Measurements from ENCODE around the gene SDK2.
"Not testable (repeated sequence)": the region's sequence is repeated elsewhere in the genome, so short reads cannot be mapped to it uniquely, and the experiment has no call there.

SDK2 gene

DNA sequence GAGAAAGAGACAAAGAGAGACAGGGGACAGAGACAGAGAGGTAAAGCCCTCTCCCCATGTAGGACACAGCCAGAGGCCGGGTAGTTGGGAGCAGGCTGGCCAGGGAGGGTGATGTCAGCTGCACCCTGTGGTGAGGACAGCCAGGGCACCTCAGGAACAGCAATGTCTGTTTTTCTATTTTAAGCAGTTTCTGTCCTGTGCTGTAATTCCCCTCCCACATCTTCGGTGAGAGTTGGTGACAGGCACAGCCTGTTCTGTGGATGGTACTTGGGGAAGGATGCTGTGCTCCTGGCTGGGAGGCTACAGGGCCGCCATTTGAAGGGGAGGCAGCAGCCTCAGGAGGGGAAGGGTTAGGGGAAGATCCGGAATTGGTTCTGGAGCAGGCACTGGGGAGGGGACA lies 163.5 kb downstream of the SDK2 start:
- DNase-seq (ENCODE audit: low read depth): no peak

DNA sequence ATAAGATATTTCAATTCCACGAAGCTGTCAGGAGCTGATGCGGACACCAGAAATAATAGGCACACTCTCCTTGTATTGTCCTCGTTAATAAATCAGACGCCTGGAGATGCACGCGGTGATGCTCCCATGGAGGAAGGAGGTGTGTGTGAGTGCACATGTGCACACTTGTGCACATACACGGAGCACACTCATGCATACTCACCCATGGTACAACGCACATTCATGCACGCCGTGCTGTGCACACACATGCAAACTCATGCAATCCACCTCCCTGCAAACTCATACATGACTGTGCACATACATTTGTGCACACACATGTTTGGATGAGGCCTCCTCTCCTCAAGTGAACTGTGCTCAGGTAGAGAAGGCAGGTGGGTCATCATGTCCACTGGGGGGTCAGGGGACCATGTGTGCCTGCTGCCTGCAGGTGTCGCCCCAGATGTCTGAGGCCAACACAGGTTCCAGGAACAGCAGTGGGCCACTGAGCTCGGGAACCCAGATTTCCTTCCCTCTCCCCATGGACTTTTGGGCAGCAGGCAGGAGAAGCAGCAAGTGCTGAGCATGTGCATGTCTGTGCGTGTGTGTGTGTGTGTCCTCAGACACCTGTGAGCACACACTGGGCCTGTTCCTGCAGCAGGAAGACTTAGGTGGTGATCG lies 165.3 kb downstream of the SDK2 start:
- DNase-seq (ENCODE audit: low read depth): no peak

DNA sequence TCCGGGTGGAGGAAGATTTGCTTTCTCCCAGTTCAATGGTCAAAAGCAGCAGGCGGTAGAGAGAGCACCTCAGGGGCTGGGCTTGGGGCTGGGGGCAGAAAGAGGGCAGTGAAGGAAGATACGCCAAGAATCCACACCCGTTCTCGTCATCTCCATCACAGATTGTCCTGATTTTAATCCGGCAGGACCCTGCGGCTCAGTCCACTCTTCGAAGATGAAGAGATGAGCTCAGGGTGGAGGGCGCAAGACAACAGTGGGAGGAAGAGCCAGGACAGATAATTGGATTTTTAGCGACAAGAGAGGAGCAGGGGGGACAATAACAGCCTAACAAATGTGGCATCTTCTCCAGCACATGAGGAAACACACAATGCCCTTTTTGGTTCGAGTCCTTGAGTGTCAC lies 165.9 kb downstream of the SDK2 start:
- no peak for DNase-seq (ENCODE audit: low read depth)

DNA sequence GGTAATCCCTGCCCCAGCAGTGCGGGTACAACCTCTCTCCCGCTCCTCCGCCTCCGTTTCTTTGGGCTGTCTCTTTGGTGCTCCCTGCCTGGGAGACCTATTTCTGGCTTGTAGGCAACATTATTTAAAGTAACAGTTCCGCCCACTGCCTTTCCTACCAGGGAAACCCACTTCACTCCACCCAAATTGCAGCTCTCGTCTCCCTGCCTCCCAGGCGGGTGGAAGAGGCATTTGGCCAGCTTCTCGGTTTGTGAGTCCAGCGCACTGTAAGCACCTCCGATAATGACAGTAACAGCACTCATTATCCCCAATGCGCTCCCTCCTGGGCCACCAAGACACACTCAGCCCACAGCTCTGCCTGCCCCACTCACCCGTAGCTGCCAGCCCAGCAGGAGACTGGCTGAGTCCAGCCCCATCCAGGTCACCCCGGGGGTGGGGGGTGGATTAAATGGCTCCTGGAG lies 167.3 kb downstream of the SDK2 start:
- DNase-seq (ENCODE audit: low read depth): no peak

DNA sequence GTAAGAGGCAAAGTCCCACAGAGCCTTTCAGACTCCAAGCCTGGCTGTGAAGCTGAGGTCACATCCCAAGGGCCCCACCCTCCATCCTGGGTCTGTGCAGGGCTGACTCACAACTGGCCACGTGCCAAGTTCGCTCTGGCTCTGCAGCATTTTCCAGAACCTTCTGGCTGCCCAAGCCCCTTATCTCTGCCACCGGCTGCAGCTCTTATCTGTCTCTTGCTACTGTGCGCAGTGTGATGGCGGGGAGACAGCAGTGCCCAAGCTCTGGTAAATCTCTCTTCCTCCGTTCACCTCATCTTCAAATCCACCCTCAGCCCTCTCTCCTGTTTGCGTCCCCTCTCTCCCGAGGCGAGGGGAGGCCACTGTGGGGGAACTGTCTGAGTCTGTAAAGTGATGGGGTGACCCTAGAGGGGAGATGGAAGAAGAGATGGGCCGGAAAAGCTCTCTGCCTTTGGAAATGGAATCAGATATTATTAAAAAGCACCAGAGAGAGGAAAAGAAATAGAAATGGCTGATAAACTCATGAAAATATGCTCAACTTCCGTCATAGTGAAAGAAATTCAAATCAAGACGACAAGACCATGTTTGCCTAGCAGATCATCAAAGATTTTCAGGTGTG lies 169.8 kb downstream of the SDK2 start:
- DNase-seq (ENCODE audit: low read depth): no peak

DNA sequence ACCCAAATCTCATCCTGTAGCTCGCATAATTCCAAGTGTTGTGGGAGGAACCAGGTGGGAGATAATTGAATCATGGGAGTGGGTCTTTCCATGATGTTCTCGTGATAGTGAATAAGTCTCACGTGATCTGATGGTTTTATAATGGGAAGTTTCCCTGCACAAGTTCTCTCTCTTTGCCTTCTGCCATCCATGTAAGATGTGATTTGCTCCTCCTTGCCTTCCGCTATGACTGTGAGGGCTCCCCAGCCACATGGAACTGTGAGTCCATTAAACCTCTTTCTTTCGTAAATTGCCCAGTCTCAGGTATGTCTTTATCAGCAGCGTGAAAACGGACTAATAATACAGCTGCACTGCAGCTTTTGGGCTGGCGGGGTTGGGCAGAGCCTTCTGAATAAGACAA lies 171.5 kb downstream of the SDK2 start:
- not testable (repeated sequence) for DNase-seq (ENCODE audit: low read depth)

DNA sequence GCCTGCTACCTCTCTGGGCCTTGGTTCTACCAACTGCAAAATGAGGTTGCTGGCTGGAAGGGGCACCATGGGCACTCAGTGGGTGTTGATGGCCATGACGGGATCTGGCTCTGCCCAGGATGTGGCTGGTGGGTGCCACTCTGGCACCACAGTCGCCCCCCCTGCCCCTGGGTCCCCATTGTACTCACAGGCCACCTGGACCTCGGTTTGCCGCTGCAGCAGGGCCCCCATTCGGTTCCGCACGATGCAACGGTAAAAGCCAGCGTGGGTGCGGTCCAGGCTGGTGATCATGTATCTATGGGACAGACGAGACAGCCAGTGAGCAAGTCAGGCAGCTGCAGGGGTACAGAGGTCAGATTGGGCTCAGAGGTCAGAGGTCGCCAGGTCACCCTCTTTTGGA lies 172.3 kb downstream of the SDK2 start:
- DNase-seq (ENCODE audit: low read depth): no peak

DNA sequence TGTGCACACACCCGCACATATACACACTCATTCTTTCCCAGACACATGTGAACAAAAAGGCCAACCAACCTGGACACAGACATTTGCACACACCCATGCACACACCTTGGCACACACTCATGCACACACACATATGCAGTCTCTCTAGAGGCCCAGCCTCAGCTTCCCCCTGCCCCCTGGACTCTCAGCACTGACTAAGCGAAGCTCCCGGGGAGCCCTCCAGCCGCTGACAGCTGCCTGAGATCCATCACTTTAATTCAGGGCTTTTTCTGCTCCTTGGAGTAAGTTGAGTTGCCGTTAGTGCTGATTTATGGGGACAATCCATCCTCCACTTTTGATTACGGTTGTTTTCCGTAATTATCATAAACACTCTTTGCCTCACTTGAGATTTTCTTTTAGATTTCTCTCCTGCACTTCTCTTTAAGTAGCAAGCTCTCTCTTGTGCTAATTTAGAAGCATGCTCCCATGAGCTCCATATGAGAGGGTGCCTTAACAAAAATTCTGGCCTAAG lies 173.9 kb downstream of the SDK2 start:
- no peak for DNase-seq (ENCODE audit: low read depth)

DNA sequence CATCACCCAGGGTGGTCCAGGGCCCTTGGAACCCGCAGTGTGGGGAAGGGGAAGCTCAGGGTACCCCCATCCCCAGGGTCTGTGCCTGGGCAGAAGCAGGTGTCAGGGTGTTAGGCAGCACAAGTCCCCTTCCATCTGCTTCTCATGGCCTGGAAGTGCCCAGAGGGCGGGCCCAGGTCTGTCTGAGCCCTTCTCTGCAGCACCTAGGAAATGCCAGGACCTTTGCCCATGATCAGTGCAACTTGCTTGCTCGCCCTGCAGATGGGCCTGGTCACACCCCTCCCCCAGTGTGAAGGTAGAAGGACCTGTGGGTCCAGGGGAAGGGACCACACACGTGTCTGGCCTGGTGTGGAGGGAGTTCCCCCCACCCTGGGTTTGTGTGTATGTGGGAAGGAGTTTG lies 174.9 kb downstream of the SDK2 start:
- DNase-seq (ENCODE audit: low read depth): no peak

DNA sequence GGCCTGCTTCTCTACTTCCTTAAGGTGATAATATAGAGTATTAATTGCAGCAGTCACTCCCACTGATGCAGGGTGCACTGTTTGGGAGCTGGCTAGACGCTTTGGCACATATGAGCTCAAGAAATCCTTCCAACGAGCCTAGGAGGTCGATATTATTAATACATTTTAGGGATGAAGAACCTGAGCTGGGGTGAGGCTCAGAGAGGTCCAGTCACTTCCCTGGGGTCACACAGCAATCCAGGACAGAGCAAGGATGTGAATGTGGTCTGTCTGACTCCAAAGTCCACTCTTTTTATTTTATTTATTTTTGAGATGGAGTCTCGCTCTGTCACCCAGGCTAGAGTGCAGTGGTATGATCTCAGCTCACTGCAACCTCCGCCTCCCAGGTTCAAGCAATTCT lies 176.0 kb downstream of the SDK2 start:
- no peak for DNase-seq (ENCODE audit: low read depth)

DNA sequence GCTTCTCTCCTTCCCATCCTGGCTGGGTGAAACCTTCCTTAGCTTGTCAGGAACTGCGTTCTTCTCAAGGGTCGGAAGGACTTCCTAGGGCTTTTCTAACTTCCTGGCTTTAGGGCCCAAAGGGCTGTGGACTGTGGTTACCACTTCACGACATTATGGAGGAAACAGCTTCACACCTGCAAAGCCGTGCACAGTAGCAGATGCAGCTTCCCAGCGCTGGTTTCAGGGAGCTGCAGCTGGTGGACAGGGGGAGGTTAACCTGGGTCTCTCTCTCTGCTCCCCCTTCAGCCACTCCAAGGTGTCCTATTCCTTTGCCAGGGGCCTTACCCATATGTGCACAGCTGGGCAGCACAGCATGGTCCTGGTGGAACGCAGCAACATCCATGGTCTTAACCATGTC lies 176.6 kb downstream of the SDK2 start:
- no peak for DNase-seq (ENCODE audit: low read depth)

DNA sequence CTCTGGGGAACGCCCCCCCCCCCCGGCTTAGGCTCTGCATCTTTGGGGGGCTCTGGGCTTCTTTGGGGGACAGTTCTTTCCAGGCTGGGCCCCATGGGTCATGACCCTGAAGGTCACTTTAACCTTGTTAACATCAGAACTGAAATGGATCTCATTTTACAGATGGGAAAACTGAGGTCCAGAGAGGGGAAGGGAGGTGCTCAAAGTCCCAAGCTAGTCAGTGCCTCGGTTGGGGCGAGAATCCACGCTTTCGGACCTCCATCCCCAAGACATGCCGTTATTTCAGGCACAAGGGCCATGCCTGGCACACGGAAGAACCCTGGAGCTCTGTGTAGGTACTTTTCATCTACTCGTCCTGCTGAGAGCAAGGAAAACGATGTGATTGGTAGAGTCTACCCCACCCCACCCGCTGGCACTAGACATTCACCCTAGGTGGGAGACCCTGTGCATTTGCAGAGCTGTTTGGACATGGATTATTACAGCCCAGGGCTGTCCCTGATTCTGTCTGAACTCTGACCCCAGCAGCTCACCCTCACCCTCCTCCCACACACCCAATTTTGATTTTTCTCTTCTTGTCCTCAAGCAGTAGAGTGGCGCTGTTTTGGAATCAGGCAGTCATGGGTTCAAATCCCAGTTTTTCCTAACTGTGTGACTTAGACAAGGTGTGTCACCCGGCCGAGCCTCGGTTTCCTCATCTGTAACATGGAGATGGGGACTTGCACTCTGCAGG lies 177.4 kb downstream of the SDK2 start:
- no peak for DNase-seq (ENCODE audit: low read depth)

DNA sequence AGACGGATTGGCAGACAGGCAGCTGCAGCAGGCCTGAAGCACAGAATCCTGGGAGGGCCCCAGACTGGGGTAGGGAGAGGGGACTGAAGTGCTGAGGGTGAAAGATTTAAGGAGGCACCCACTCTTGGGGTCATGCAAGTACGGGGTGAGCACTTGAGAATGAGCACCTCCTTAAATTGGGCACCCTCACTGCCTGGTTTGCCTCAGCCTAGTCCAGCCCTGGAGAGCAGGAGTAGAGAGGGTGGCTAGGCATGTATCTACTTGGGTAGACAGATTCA lies 178.4 kb downstream of the SDK2 start:
- DNase-seq (ENCODE audit: low read depth): no peak

DNA sequence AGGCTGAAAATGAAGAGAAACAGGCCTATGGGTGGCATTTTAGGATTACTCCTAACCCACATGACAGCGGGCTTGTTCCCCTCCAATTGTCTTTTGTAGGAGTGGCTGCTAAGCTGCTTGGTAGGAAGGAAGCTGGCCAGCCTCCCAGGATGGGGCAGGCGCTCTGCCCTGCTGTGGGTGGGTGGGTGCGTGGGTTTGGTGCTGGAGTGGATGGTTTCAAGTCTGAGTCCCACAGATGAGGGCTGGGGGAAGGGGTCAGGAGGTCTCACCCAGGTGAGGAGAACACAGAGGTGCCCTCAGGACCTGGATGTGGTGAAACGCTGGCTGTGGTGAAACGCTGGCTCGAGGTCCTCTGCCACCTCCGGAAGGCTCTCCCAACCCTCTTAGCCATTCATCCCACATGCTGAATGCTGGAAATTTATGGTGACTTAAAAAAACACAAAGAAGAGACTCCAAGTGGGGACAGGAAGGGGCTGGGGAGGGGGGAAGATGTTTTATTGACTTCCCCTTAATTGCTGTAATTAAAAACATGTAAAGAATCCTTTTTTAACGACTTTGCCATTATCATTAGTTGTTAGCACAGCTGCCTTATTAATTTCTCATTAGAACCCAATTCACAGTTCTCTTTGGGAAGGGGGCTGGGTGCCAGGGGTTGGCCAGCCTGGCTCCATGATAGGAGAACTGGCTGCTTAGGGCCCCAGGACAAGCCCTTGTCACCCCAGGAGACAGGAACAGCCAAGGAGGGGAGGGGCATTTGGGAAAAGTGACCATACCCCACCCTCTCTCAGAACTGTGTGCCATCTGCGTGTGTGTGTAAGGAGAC lies 178.9 kb downstream of the SDK2 start:
- no peak for DNase-seq (ENCODE audit: low read depth)

DNA sequence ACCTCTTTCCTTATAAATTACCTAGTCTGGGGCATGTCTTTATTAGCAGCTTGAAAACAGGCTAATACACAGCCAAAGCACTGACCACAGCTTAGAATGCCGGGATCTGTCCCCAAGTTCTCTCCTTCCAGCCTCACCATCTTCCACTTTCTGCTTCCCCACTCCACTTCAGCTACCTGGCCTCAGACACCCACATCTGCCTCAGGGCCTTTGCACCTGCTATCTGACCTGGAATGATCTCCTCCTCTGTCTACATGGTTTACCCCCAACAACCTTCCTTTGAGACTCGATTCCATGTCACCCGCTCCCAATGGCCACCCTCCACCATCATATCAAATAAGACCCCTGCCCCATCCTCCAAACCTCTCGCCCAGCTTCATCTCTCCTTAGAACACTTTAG lies 179.8 kb downstream of the SDK2 start:
- DNase-seq (ENCODE audit: low read depth): no peak

DNA sequence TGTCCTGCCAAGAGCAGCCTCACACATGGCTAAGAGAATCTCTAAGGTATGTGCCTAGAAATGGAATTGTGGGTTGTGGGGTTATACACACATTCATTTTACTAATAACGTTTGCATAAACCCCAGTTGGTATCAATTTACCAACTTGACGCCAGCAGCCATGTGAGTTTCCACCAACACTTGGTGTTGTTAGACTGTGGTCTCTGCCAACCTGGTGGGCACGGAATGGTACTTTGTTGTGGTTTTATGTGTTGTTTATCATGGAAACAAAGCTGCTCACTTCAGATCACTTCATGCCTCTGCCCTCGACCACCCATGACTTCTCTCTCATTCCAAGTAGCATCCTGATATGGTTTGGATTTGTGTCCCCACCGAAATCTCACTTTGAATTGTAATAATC lies 180.4 kb downstream of the SDK2 start:
- no peak for DNase-seq (ENCODE audit: low read depth)

DNA sequence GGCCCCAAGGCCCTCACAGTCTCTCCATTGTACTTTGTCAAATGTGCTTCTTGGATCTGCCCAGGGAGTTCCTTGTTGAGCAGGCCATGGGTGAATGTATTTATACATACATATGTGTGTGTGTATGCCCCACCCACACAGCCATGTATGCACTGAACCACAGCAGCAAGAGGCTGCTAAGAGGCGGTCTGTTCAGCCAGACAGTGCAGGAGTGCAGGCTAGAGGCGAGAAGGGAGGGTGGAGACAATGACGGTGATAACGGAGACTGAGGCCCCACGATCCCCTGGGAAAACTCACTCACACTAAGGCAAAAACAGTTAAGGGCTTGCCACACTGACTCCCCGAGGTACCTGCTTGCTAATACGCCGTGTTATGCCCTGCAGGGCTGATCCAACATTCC lies 181.4 kb downstream of the SDK2 start:
- DNase-seq (ENCODE audit: low read depth): no peak

DNA sequence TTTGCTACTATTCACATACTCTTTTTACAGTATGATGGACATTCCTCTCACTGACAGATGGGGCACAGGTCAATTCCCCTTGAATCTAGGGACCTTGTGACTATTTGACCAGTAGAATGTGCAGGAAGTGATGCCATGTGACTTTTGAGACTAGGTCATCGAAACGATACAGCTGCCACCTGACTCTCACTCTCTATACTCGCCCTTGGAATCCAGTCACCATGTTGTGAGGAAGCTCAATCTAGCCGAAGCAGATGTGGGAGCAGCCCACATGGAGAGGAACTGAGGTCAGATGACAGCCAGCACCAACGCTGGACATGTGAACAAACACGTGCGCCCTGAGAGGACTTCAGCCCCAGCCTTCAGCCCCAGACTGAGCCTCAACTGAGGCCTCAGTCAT lies 184.3 kb downstream of the SDK2 start:
- no peak for DNase-seq (ENCODE audit: low read depth)

DNA sequence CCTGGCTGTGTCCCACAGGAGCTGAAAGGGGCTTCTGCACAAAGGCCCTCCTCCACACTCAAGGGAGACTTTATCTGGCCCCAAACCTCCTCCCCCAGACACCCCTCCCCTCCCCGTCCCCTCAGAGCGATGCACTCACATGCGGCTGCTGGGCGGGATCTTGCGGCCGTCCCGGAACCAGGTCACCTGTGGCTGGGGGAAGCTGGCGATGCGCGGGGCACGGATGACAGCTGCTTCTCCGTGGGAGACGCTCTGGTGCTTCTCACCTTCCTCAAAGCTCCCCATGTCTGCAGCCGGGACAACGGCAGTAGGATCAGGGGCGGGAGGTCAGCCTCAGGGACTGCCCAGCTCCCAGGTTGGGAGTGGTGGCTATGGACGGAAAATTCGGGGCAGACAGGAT lies 188.5 kb downstream of the SDK2 start:
- no peak for DNase-seq (ENCODE audit: low read depth)

DNA sequence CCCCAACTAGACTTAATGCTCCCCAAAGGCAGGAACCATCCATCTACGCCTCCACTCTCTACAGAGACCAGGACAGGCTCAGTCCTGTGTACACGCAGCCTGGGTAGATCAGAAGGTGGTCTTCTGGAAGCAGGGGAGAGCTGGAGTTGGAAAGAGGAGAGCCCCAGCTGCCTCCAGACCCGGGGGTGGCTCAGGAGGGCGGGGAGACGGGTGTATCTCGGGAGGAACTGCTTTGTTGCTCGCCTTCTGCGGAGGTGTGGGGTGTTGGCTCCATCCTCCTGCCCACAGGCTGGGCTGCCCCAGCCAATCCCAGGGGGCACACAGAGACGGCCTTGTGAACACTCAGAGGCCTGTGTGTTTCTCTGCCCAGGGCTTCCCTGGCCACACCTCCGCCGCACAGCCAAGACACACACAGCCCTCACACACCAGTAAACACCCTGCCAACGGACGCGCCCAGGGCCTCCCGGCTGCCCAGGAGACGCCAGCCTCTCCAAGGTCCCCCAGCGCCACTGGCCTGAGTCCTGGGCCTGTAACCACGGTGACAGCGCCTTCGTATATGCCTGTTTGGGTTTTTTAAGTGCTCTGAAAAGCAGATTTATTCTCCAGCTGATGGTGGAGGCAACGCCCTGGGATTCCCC lies 189.1 kb downstream of the SDK2 start:
- DNase-seq (ENCODE audit: low read depth): no peak

DNA sequence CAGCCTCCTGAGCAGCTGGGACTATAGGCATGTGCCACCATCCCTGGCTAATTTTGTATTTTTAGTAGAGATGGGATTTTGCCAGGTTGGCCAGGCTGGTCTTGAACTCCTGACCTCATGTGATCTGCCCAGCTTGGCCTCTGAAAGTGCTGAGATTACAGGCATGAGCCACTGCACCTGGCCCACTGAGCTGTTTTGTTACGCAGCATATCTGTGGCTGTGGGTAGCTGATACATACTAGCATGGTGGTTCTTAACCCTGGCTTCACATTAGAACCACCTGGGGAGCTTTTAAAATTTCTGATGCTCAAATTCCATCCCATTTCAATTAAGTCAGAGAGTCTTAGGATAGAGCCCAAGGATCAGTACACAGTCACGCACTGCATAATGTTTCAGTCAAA lies 190.8 kb downstream of the SDK2 start:
- not testable (repeated sequence) for DNase-seq (ENCODE audit: low read depth)

DNA sequence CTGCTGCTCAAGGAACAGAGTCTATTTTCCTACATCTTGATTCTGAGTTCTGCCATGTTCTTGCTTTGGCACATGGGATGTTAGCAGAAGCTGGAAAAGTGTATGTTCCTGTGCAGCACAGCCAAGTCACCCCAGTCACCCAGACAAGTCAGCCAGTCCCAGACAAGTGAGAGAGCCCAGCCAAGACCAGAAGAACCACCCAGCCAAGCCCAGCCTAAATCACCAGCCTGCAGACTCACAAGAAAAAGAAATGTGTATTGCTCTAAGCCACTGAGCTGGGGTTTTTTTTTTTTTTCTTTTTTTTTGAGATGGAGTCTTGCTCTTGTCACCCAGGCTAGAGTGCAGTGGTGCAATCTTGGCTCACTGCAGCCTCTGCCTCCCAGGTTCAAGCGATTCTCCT lies 191.2 kb downstream of the SDK2 start:
- no peak for DNase-seq (ENCODE audit: low read depth)

Data from T-helper 22 cell (primary cell).